Raji (cell line): ENCODE measurements around the gene RAI14.

ENCODE experiments used
- POLR2A ChIP-seq: IDR thresholded peaks from 2 replicates; pipeline ENCODE4 v1.6.1; 2011; ENCODE audit warnings: low read depth, low read length, control low read depth; ENCODE audit not compliant: insufficient read depth

RAI14 gene

DNA sequence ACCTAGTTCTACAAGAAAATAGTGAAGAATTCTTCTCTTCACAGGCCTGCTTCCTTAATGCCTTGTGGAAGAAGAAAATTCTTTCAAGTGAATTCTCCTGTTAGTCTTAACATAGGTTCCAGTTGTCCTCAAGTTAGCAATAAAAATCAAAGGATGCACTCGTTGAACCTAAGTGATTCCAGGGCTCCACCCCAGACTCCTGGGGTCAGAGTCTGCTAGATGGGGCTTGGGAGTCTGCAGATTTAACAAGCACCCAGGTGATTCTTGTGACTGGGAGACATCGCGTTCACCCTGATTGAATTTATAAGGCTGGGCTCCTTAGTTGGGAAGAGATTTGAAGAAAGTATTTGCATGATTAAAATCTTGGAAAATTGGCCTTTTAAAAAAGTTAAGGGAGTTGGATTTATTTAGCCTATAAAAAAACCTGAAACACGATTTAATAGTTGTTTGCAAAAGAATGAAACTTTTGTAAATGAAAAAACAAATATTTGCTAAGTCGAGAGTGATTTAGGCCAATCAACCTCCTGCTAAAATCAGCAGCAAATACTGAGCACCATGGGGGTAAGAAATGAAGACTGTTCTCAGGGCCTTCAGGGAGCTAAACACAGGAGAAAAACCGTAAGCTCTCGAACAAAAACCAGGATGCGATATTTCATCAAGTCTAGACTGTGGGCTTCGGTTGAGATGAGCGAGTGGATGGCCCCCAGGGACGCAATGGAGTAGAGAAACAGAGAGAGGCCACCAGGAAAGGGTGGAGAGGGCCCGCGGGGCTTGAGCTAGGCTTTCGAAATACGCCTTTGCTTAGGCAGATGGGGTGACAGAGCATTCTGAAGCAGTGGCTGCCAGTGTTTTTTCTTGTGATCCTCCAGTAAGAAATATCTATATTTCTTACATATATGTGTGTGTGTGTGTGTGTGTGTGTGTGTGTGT, 95.9 kb downstream of the RAI14 start:
- TF ChIP-seq POLR2A: no peak

DNA sequence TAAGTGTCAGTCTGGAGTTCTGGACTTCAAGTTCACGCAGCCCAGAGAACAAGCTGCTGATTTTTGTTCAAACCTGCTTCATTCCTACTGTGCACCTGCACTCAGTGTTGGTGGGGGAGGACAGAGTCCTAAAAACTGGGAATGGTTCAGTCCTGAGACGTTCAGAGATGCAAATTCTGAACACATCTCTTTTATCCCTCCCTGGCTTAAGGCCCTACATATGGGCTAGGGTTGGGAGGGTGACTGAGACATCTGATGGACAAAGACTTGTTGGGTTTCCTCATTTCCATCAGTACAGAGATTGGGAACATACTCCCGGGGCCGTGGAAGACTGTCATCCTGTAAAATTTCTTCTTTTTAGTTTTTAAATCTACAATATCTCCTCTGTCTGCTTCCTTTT, 99.8 kb downstream of the RAI14 start:
- no peak for TF ChIP-seq POLR2A

DNA sequence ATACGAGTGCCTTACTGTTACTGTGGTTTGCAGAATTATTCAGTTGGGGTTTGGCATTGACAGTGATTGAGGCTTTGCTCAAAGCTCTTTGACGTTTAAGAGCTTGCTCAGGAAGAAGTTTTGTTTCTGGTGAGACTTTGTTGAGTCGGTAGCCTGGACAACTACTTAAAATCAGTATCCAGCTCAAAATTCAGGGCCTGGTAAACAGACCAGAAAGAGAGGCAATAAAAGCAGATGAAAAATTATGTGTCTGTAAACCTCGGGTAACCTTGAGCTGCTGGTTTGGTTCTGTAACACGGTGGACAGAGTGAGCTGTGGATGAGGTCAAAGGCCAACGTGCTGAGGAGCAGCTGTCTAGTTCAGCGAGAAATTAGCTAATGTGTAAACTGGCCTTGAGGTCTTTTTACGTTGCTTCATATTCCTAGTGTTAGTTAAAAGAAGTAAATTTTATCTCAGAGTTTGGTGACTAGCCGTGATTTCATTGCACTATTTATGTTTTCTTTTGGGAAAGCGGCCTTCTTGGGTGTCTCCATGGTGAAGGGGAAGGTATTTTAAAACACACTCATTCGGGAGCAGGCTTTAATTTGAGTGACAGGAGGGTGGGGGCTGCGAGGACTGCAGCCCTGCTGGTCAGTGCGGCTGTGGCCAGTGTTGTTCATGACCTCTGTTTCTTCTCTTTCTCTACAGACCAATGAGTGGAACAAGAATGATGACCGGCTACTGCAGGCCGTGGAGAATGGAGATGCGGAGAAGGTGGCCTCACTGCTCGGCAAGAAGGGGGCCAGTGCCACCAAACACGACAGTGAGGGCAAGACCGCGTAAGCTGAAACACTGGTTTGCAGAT, 100.9 kb downstream of the RAI14 start:
- no peak for TF ChIP-seq POLR2A

DNA sequence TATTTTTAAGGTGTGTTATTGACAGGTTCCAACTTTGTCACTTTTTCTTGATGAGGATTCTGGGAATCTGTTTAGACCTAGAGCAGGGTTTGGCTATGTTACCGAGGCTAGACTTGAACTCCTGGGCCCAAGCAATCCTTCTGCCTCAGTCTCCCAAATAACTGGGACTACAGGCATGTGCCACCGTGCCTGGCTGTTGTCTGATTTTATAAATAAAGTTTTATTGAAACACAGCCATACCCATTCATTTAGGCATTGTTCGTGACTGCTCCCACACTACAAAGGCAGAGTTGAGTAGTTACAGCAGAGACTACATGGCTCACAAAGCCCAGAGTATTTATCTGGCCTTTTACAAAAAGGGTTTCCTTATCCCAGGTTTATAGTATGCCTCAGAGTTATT, 102.4 kb downstream of the RAI14 start:
- no peak for TF ChIP-seq POLR2A

DNA sequence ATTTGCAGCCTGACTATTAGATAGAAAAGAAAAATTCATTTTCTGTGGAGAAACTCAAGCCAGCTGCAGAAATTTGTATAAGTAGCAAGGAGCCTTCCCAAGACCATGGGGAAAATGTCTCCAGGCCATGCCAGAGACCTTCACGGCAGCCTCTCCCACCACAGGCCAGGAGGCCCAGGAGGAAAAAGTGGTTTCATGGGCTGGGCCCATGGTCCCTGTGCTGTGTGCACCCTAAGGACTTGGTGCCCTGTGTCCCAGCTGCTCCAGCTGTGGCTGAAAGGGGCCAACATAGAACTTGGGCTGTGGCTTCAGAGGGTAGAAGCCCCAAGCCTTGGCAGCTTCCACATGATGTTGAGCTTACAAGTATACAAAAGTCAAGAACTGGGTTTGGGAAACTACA, 109.5 kb downstream of the RAI14 start:
- no peak for TF ChIP-seq POLR2A

DNA sequence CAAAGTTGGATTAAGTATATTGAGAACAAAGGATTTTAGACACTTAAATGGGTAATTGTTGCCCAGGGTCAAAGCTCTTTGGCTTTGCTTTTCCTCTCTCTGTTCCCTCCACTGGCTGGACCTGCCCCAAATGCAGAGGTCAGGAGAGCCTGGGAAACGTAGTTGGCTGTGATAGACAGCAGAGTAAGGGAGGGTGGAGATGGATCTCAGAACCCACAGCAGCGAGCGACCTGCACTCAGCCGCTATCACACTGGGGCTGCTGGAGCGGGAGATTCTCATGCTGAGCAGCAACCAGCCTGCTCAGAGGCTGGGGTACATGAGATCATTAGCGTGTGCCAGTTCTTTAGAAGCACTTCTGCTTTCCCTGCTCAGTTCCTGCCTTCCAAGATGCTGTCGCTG, 111.1 kb downstream of the RAI14 start:
- no peak for TF ChIP-seq POLR2A

DNA sequence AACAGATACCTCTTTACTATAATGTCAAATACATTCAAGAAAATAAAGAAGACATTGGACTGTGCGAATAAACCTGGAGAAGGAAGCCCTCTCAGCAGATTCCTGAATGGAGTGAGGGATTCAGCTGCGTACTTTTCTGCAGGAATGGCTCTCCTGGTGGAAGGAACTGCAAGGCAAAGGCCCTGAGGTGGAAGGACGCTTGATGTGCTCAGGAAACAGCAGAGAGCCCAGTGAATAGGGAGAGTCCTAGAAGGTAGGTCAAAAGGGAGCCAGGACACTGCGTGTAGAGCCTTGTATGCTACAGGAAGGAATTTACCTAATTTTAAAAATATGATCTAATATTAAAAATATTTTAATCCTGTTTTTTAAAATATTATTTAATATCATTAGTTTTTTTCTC, 114.4 kb downstream of the RAI14 start:
- TF ChIP-seq POLR2A: no peak

DNA sequence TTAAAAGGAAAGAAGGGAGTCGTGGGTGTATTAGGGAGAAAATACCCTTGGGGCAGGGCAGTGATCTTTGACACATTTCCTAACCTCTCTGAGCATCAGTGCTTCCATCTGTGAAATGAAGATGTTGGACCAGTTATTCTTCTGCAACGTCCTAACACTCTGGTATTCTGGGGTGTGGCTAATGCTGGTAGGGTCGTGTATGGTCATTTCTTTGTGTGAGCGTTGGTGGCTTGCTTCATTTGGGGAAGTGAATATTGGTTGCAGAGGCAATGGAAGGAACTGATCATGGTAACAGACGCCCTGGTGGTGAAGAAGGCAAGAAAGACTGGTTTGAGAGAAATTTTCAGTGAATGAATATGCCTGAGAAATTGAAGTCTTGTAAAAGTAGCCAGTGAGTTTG, 114.9 kb downstream of the RAI14 start:
- no peak for TF ChIP-seq POLR2A

DNA sequence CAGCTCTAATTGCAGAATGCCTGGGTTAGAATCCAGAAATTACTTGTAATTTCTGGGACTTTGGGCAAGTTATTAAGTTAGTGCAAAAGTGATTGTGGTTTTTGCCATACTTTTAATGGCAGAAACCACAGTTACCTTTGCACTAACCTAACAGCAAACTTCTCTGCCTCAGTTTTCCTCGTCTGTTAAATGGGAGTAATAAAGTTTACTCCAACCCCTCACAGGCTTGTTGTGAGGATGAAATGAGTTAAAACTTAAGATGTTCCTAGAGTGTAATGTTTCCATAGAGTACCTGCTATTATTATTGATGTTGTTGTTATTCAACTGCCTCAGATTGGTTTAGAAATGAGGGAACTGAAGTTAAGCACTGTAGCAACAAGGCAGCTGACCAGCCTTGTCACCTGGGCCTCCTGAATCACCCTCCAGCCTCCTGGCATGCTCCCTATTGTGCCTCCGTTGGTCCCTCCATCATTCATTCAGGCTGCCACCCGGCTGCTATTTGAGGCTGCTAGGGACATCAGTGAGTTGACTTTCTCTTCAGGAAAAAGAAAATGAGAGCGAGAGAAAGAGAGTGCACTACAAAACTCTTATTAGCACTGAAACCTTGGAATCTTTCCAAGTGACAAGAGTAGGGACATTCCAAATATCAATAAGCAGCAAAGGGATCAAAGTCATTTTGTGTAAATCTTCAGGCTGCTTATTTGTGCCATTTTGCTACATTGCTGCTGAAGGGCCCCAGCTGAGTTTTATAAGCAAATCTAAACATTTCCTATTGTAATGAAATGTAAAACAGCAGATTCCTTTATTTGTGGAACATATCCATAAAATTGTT, 116.4 kb downstream of the RAI14 start:
- no peak for TF ChIP-seq POLR2A

DNA sequence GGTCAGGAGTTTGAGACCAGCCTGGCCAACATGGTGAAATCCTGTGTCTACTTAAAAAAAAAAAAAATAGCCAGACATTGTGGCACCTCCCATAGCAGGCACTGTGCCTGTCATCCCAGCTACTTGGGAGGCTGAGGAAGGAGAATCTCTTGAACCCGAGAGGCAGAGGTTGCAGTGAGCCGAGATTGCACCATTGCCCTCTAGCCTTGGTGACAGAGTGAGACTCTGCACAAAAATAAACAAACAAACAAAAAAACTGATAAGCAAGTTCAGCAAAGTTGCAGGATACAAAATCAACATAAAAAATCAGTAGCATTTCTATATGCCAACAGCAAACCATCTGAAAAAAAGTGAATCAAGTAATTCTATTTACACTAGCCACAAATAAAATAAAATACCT, 118.0 kb downstream of the RAI14 start:
- TF ChIP-seq POLR2A: no peak

DNA sequence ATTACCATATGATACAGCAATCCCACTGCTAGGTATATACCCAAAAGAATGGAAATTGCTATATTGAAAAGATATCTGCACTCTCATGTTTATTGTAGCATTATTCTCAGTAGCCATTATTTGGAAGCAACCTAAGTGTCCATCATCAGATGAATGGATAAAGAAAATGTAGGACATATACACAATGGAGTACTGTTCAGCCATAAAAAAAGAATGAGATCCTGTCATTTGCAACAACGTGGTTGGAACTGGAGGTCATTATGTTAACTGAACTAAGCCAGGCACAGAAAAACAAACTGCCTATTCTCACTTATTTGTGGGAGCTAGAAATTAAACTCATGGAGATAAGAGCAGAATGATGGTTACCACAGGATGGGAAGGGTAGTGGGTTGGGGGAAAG, 119.8 kb downstream of the RAI14 start:
- no peak for TF ChIP-seq POLR2A

DNA sequence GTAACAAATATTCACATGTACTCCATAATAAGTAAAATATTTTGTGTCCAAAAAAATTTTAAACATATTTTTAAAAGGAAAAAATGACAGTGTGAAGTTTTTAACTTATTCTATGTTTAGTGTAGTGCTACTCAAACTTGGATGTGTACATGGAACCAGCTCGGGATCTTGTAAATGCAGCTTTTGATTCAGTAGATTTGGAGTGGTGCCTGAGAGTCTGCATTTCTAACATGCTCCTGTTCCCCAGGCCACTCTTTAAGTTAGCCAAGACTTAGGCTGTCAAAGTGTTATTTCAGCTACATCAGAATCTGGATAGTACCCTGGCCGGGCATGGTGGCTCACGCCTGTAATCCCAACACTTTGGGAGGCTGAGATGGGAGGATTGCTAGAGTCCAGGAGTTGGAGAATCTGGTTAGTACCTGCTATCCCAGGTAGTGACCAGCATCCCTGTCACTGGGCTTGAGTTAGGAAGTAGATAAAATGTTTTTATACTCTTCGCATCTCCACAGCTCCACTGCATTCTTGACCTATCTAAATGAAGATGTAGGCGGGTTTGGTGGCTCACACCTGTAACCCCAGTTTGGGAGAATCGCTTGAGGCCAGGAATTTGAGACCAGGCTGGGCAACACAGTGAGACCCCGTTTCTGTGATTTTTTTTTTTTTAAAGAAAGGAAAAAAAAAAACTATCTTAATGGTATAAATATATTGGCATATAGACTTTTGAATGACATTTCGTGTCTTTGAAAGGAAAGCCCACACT, 122.1 kb downstream of the RAI14 start:
- TF ChIP-seq POLR2A: no peak

DNA sequence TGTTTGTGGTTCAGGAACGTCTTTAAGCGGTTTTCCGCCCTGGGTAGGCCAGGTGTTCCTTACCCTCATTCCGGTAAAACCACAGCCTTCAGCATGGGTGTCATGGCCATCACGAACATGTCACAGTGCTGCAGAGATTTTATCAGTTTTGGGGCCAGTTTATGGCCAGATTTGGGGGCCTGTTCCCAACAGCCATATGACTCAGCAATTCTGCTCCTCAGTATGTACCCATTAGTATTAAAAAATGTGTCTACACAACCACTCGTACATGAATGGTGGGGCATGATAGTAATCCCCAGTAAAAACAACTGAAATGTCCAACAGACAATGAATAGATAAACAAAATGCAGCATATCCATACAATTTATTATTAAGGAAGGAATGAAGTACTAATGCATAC, 130.9 kb downstream of the RAI14 start:
- no peak for TF ChIP-seq POLR2A

DNA sequence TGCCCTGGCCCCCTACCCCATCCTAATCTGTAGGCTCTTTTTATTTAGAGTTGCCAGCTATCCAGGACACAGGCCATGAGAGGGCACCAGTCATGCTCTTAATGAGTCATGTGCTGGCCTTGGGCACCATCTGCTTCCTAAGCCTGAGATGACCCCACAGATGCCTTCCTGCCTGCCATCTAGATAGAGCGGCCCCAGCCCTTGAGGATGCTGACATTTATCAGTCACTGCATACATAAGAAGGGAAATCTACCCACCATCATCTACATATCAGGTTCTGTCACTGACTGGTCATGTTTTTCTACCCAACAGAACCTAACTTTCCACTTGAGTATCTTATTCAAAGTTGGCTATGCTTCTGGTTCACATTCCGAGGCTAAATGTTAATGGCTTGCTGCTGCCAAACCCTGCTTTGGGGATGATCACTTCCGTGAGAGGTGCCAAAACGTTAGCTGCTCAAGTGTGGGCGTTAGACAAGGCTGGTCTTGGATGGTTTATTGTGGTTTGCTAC, 132.9 kb downstream of the RAI14 start:
- no peak for TF ChIP-seq POLR2A
